Measurements from ENCODE around the gene THRB.

- TF ChIP-seq CTCF (IDR thresholded peaks at IDR 0.05) (no peak), POLR2A (IDR thresholded peaks at IDR 0.05) (no peak)
Measured at GRCh38 chr3:24168977-24169376, 325.7 kb downstream of the THRB start.
